Heart right ventricle (tissue), 16 donors: ENCODE measurements around the gene DCUN1D1. TPM values are rescaled to one million over a fixed set of nuclear protein-coding genes. Genes with fewer than 3 reads are reported as not detected.

ENCODE experiments used
- ATAC-seq, 8 donors: fragments of 200-7000 bp; cut with Tn5 transposase; one replicate each; pipeline ENCODE4 v1.9.1; 2020; ENCODE audit warnings: mild to moderate bottlenecking in 8 of 8, moderate library complexity in 8 of 8, moderate number of reproducible peaks in 1 of 8
- DNase-seq, 2 donors: peaks; one replicate each; pipeline ENCODE4 v3.0.0-alpha.2; 2020
- H3K27ac ChIP-seq, 10 donors: fragments of 200-600 bp; sonication (generic) in 2 of 10; one replicate each; pipeline versions ENCODE4 v1.5.0 to v1.8.0; 2020 to 2022; ENCODE audit warnings: mild to moderate bottlenecking in 3 of 10
- H3K27me3 ChIP-seq, 7 donors: fragments of 200-600 bp; one replicate each; pipeline ENCODE4 v1.8.0; 2021 to 2022; ENCODE audit warnings: mild to moderate bottlenecking in 2 of 7
- H3K36me3 ChIP-seq, 9 donors: fragments of 200-600 bp; sonication (generic) in 1 of 9; one replicate each; pipeline versions ENCODE4 v1.5.0 to v1.8.0; 2020 to 2022; ENCODE audit warnings: mild to moderate bottlenecking in 2 of 9
- H3K4me1 ChIP-seq, 9 donors: fragments of 200-600 bp; sonication (generic) in 1 of 9; one replicate each; pipeline versions ENCODE4 v1.5.0 to v1.8.0; 2020 to 2022; ENCODE audit warnings: mild to moderate bottlenecking in 4 of 9
- H3K4me3 ChIP-seq, 10 donors: fragments of 200-600 bp; sonication (generic) in 2 of 10; one replicate each; pipeline versions ENCODE4 v1.5.0 to v1.8.0; 2020 to 2022; ENCODE audit warnings: mild to moderate bottlenecking in 7 of 10, moderate library complexity in 2 of 10
- H3K9me3 ChIP-seq, 11 donors: fragments of 200-600 bp in 10 of 11; sonication (generic) in 2 of 11; one replicate each; pipeline versions ENCODE4 v1.5.0 to v1.8.0; 2013 to 2022; ENCODE audit warnings: mild to moderate bottlenecking in 2 of 11, control low read depth in 1 of 11, moderate library complexity in 1 of 11
- WGBS, 2 donors: extraction: QIAGEN DNeasy Blood & Tissue Kit; methylation state at CpG; one replicate each; pipeline ENCODE4 v1.1.7; 2013; ENCODE audit warnings: inconsistent platforms in 1 of 2; 5-methylcytosine and 5-hydroxymethylcytosine counted together
- intact Hi-C, 10 donors: fragments of 100-400 bp; cut with DNase I; formaldehyde crosslinking; loops; one replicate each; pipeline versions ENCODE4 v1.11.1 to v1.14.2; 2022
- polyA plus RNA-seq, 2 donors: library from polyadenylated mRNA; stranded (reverse); fragments of 200-250 nt; gene quantifications; one replicate each; pipeline ENCODE4 v1.2.3, GENCODE V29; 2013
- total RNA-seq, 10 donors: library from RNA; stranded (reverse); fragmentation: NEBNext Ultra II Directional in 3 of 10; extraction: Animal tissue kit (Norgen Biotek cat#: 25700) in 3 of 10; gene quantifications; one replicate each; pipeline versions ENCODE4 v1.2.1 to v1.2.4, GENCODE V29; 2021 to 2023
- TF ChIP-seq, protein P1 (sequence below), 9 donors: fragments of 200-600 bp; sonication (generic) in 2 of 9; IDR thresholded peaks; one replicate each; pipeline versions ENCODE4 v1.5.0 to v1.8.0; 2021 to 2022; ENCODE audit warnings: antibody characterized with exemption in 9 of 9, mild to moderate bottlenecking in 5 of 9, moderate library complexity in 1 of 9
- donor health status: Arrhythmogenic right ventricular cardiomyopathy.
- donor health status: ischemic (EF 13 %, LVEDD 7.1; RV severe dilation, severe dysfunction).
- donor health status: healthy with polysubstance abuse.
- donor health status: DM: no; HTN: yes; CAD: no.
- donor health status: DM: no; HTN: no; CAD: no.
- donor health status: ischemic (EF 25% LVEDD 6.9; RV normal size, moderate dysfunction).
- donor health status: ischemic (EF 25% LVEDD 5.7; RV mildly dilated, moderate dysfunction).
- donor health status: healthy.
- donor health status: DM: yes; HTN: yes; CAD: no.
- donor health status: Ischemic cardiomyopathy.
- donor health status: ischemic (EF 35%, LVEDD 5.7; RV mildly dilated, moderate dysfunction).
- donor health status: nonischemic (EF 11% LVEDD 7.7; RV severe dilation, severe dysfunction).
- donor health status: DM: yes; HTN: yes; CAD: no.
- donor health status: PGD.
- donor health status: ischemic (EF 29% LVEDD 5.4; RV normal size, mild dysfunction).
- donor health status: nonischemic (EF 23%, LVEDD 6.1; RV moderate dilation, normal function).

The DCUN1D1 gene
- total and polyA plus RNA-seq, 12 donors, result 7.9 to 45.2 (median 35.5) TPM

DNA sequence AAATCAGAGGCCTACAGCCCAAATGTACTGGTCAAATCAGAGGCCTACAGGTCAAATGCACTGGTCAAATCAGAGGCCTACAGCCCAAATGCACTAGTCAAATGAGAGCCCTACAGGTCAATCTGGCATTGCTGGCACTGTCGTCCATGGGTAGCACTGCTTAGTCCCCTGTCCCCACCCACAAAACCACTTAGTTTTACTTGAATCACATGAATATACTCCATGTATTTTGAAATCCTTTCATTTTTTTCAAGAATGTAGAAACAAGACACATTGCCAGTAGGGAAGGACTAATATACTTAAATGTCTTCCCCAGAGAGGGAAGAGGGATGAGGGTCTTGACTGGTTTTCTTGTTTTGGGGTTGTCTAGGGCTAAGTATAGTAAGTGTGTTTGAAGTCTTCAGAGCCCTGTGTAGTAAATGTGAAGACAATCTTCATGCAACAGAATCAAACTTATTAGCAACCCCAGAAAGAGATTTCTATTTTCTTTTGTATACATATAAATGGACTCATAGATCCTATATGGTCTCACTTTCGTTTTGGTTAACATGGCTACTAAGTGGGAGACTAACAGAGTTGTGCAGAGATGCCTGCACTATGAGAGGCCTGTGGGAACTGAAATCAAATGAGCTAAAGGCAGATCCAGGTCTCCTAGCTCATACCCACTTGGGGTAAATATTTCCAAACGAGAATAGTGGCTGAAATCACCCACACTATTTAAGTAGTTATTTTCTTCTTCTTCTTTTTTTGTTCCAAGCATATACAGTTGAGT lies 38.3 kb upstream of the DCUN1D1 start:
- TF ChIP-seq, protein P1, sequence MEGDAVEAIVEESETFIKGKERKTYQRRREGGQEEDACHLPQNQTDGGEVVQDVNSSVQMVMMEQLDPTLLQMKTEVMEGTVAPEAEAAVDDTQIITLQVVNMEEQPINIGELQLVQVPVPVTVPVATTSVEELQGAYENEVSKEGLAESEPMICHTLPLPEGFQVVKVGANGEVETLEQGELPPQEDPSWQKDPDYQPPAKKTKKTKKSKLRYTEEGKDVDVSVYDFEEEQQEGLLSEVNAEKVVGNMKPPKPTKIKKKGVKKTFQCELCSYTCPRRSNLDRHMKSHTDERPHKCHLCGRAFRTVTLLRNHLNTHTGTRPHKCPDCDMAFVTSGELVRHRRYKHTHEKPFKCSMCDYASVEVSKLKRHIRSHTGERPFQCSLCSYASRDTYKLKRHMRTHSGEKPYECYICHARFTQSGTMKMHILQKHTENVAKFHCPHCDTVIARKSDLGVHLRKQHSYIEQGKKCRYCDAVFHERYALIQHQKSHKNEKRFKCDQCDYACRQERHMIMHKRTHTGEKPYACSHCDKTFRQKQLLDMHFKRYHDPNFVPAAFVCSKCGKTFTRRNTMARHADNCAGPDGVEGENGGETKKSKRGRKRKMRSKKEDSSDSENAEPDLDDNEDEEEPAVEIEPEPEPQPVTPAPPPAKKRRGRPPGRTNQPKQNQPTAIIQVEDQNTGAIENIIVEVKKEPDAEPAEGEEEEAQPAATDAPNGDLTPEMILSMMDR (IDR thresholded peaks at IDR 0.05), result no peak
- no peaks in the 10 kb centered on the region for H3K4me1 ChIP-seq
- no peak overlapping the region for H3K27ac ChIP-seq
- ATAC-seq (no peak), DNase-seq (no peak)
- H3K4me3 ChIP-seq, result no peak overlapping the region
- 93 to 96% methylated on average over 3 of the region's 3 CpGs for WGBS, 2 donors
- no peaks in the 10 kb centered on the region for H3K9me3 ChIP-seq
- H3K36me3 ChIP-seq, result peaks cover 0 to 92% (median 38%) of the 10 kb centered on the region in 9 donors
- intact Hi-C loops, result no loop called here
- no peaks in the 10 kb centered on the region for H3K27me3 ChIP-seq

DNA sequence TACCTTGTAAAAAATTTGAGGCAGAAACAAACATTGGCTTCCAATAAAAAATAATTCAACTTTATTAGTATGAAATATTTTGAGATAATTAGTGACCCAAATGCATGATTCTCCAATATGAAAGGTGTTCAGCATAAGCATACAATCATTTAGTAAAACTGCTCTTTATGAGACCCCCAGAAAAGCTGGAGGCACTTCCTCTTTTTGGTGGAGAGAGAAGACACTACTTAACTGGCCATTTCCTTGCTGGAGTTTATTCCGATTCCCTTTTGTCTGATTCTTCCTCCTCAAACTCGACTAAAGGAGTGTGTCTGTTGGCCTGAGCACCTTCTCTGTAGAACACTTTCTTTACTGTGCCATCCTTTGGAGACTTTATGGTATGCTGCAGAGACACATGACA lies 34.8 kb upstream of the DCUN1D1 start:
- Histone ChIP-seq H3K9me3 (no peaks in the 10 kb centered on the region), H3K27me3 (no peaks in the 10 kb centered on the region), H3K4me1 (no peaks in the 10 kb centered on the region), H3K36me3 (peaks cover 0 to 82% (median 21%) of the 10 kb centered on the region in 9 donors), H3K27ac (no peak overlapping the region), H3K4me3 (no peak overlapping the region)
- DNase-seq (no peak), ATAC-seq (no peak)
- intact Hi-C loops, result no loop called here
- TF ChIP-seq, protein P1 (IDR thresholded peaks at IDR 0.05), result no peak
- 80 to 87% methylated on average over 2 of the region's 2 CpGs for whole genome bisulfite sequencing, 2 donors

GRCh38 chr3:183013856-183014255 lies 33.5 kb upstream of the DCUN1D1 start:
- Histone ChIP-seq H3K4me1 (no peaks in the 10 kb centered on the region), H3K9me3 (no peaks in the 10 kb centered on the region)
- no peak for ATAC-seq

GRCh38 chr3:183013074-183013473 lies 32.7 kb upstream of the DCUN1D1 start:
- TF ChIP-seq, protein P1 (IDR thresholded peaks at IDR 0.05), result no peak

More at GRCh38 chr3:183013856-183014255, 33.5 kb upstream of the DCUN1D1 start:
- DNase-seq, result no peak
- intact Hi-C loops, result no loop called here
- Histone ChIP-seq H3K27ac (no peak overlapping the region), H3K27me3 (no peaks in the 10 kb centered on the region), H3K36me3 (peaks cover 0 to 69% (median 14%) of the 10 kb centered on the region in 9 donors), H3K4me3 (no peak overlapping the region)
- 88 to 94% methylated on average over 6 of the region's 6 CpGs for WGBS, 2 donors
- TF ChIP-seq, protein P1 (IDR thresholded peaks at IDR 0.05), result no peak

More at GRCh38 chr3:183013074-183013473, 32.7 kb upstream of the DCUN1D1 start:
- DNase-seq (no peak), ATAC-seq (no peak)
- intact Hi-C loops, result no loop called here
- Histone ChIP-seq H3K9me3 (no peaks in the 10 kb centered on the region), H3K4me3 (no peak overlapping the region), H3K4me1 (no peaks in the 10 kb centered on the region), H3K27ac (no peak overlapping the region), H3K27me3 (no peaks in the 10 kb centered on the region), H3K36me3 (peaks cover 0 to 63% (median 11%) of the 10 kb centered on the region in 9 donors)
- 96 to 98% methylated on average over 5 of the region's 5 CpGs for WGBS, 2 donors
